ENCODE results near the gene MICAL2.
A peak's percentile ranks its signal among the peaks of the same experiment; 100 is the strongest.

Gene MICAL2

DNA sequence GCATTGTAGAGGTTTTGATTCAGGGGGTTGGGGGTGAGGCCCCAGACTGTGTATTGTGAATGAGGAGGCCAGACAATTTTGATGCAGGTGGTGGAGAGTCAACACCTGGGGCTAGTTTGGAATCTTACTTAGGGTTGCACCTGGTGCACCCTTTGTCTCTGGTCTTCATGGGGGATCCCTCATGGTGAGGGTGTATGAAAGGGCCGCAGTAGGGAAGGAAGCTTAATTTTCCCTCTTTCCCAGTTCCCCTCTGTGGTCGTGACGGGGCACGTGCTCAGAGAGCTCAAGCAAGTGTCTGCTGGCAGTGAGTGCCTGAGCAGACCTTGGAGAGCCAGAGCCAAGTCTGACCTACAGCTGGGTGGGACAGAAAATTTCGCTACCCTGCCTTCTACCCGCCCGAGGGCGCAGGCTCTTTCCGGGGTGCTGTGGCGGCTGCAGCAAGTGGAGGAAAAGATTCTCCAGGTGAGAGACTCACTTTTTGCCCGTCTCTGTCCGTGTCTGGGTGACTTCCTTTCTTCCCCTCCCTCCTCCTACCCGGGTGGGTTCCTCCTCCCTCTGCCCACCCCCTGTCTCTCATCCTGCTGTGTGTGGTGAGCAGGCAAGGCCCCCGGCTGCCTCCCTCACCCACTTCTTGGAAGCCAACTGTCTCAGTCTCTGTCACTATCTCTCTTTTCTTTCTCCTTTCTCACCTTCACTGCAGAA, 131.7 kb downstream of the MICAL2 start:
- TF ChIP-seq, protein P1, sequence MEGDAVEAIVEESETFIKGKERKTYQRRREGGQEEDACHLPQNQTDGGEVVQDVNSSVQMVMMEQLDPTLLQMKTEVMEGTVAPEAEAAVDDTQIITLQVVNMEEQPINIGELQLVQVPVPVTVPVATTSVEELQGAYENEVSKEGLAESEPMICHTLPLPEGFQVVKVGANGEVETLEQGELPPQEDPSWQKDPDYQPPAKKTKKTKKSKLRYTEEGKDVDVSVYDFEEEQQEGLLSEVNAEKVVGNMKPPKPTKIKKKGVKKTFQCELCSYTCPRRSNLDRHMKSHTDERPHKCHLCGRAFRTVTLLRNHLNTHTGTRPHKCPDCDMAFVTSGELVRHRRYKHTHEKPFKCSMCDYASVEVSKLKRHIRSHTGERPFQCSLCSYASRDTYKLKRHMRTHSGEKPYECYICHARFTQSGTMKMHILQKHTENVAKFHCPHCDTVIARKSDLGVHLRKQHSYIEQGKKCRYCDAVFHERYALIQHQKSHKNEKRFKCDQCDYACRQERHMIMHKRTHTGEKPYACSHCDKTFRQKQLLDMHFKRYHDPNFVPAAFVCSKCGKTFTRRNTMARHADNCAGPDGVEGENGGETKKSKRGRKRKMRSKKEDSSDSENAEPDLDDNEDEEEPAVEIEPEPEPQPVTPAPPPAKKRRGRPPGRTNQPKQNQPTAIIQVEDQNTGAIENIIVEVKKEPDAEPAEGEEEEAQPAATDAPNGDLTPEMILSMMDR (conservative IDR thresholded peaks at IDR 0.05): no peak
- H3K27ac ChIP-seq: no peak overlapping the region

DNA sequence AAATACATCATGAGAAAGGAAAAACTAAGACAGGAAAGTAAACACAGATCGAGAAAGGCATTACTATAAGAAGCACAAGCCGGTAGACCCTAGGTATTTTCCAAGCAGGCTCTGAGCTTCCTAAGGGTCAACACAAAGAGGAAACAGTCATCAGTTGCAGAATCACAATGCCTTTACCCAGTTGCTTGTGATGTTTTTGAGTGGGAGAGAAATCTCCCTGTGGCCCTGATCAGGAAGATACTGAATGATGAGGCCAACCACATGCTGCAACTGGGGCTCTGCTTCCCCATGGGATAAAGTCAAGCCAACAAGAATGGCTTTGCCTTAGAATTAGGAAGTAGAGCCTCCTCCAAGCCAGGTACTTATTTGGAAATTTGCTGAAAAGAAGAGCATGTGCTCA, 132.6 kb downstream of the MICAL2 start:
- TF ChIP-seq, protein P1 (conservative IDR thresholded peaks at IDR 0.05): no peak

DNA sequence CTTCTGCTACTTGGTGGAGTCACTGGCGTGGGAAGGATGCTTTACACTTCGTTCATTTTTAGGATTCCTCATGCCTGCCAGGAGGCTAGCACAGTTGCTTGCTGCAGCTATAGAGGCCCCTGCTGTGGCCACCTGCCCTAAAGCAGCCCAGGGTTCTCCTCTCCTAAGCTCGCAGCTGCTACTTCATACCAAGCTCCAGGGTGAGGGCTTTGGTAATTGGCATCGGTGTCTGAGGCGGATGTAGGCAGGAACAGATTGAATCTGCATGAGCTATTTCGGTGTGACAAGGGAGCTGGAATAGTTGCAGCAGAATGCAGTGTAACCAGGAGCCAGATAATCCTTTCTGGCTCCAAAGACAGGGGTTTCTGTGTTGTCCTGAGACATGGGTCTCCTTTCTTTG, 133.1 kb downstream of the MICAL2 start:
- no peak overlapping the region for H3K27ac ChIP-seq

More for the DNA sequence above, 132.6 kb downstream of the MICAL2 start:
- no peak overlapping the region for H3K27ac ChIP-seq

DNA sequence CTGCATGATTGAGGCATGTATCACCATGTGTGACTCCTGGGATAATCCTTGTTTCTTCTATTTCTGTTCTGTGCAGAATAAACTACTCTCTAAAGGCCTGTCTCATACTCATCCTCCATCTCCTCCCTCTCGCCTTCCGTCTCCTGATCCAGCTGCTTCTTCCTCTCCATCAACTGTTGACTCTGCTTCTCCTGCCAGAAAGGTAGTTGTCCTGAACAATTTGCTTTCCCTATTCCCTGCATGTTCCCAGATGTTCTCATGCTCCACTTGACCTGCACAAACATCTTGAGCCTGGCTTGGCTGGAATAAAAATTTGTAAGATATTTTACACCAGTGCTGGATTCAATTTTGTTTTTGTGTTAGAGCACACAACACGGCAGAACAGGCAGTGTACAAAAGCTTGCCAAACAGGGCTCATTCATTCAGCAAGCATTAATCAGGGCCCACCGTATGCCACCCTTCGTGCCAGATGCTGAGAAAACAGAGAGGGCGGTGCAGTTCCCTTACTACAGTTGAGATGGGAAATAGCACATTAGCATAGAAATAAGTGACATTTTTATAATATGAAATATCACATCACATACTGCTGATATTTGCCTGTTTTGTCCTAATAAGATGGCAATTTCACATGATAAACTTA, 133.6 kb downstream of the MICAL2 start:
- TF ChIP-seq, protein P1 (conservative IDR thresholded peaks at IDR 0.05): no peak
- H3K27ac ChIP-seq: no peak overlapping the region

More for the DNA sequence above, 133.1 kb downstream of the MICAL2 start:
- TF ChIP-seq, protein P1 (conservative IDR thresholded peaks at IDR 0.05): no peak

DNA sequence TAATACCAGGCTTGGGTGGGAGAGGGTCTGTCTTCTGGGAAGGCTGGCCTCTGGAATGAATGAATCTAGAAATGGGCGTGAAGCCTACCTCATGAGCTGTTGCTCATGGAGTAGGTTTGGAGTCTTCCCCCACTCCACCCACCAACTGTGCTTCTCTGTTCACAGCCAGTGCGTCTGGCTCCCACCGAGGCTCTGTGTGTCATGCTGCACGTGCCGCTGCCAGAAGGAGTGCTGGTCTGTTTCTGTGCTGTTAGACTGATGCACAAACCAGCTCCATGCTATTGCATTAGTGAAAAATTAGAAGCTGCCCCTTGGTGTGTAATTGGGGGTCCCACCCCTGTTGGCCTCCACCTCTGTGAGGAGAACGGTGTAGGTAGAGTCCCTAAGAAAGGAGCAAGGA, 134.7 kb downstream of the MICAL2 start:
- TF ChIP-seq, protein P1 (conservative IDR thresholded peaks at IDR 0.05): no peak
- H3K27ac ChIP-seq: no peak overlapping the region

DNA sequence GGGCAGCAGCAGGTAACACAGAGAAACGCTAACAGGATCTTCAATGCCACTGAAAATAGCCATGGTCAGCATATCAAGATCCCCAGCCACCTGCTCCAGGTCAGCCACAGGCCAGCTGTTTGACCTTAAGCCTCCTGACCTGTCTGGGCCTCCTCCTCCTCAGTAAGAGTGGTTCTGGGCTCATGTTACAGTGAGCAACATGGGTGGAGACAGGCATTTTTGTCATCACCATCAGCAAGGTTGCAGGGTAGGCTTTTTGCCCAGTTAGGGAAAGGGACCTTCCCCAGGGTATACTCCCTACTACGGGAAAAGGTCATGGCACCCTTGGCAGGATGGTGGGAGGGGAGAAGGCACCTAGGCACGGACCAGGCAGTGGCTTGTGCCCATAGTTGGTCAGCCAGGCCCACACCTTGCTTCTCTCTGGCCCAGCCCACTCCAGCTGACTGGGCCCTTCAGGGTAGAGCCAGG, 135.2 kb downstream of the MICAL2 start:
- TF ChIP-seq, protein P1 (conservative IDR thresholded peaks at IDR 0.05): no peak
- H3K27ac ChIP-seq: peak overlapping the region; percentile 95; the same call in 1 of the 2 replicates

DNA sequence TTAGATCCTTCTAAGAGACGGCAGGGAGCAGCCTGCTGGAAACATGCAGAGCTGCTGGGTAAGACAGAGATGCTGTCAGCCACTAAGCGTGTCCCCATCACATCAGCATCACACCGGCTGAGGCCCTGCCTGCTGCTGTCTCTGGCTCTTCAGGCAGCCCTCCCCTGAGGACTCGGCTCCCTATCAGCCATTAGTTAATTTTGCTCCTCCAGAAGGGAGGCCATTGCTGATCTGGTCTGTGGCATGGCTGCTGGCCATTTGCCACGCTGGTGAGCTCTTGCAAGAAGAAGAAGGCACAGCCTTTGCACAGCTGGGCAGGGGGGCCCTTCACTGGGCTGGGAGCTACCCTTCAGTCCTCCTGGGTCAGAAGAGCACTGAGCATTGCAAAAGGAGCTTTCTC, 135.8 kb downstream of the MICAL2 start:
- TF ChIP-seq, protein P1 (conservative IDR thresholded peaks at IDR 0.05): no peak
- H3K27ac ChIP-seq: peak overlapping the region; percentile 95; the same call in 1 of the 2 replicates

Measured in VCaP (cell line).